Measurements from ENCODE around the gene CADPS.

DNA sequence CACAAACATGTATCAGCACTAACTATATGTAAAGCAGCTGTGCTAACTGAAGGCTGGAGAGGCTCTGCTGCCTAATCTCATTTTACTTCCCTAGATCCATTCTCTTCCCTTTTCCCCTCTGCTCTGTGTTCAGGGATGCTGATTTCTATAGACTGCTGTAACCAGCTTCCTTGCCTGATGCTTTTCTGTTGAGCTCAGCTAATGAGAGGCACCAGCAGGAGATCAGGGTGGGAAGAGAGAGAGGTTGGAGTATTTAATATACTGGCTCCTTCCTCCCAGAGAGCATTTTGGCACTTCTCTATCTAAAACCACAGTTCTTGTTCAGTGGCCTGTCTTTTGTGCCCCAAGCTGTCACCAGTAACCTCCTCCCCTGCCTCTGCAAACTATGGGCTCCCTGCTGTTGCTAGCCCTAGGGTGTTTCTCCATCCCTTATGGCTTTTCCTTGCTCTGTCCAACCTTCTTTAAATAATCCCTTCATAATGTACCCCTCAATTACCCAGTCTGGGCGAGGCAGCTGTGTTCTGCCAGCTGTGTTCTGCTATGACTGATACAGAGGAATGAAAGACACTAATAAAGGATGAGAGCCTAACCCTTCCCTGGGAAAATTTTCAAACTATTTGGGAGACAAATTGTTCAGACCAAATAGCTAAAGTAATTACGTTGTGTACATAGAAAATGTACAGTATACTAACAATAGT is 69.5 kb downstream of the CADPS start:
- no peak for TF ChIP-seq CTCF (conservative IDR thresholded peaks at IDR 0.05; ENCODE audit: low read depth, low read length)
- TF ChIP-seq POLR2A (IDR thresholded peaks at IDR 0.05; ENCODE audit: low read depth, low read length) = no peak
- no peak for TF ChIP-seq USF2 (IDR thresholded peaks at IDR 0.05; ENCODE audit: low read depth, low read length)
- TF ChIP-seq MAFK (IDR thresholded peaks at IDR 0.05; ENCODE audit: low read depth, low read length) = no peak
- TF ChIP-seq, protein P1, sequence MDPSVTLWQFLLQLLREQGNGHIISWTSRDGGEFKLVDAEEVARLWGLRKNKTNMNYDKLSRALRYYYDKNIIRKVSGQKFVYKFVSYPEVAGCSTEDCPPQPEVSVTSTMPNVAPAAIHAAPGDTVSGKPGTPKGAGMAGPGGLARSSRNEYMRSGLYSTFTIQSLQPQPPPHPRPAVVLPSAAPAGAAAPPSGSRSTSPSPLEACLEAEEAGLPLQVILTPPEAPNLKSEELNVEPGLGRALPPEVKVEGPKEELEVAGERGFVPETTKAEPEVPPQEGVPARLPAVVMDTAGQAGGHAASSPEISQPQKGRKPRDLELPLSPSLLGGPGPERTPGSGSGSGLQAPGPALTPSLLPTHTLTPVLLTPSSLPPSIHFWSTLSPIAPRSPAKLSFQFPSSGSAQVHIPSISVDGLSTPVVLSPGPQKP (IDR thresholded peaks at IDR 0.05; ENCODE audit: borderline replicate concordance, low read depth, low read length) = no peak
- TF ChIP-seq SMC3 (IDR thresholded peaks at IDR 0.05; ENCODE audit: low read depth, low read length) = no peak
- TF ChIP-seq NFE2L2 (IDR thresholded peaks at IDR 0.05; ENCODE audit: low read depth, low read length) = no peak
- no peak for TF ChIP-seq MXI1 (IDR thresholded peaks at IDR 0.05; ENCODE audit: borderline replicate concordance, low read depth, low read length)
- TF ChIP-seq RAD21 (IDR thresholded peaks at IDR 0.05; ENCODE audit: low read length) = no peak
